H1 (cell line): ENCODE results near the gene R3HDM2. TPM values are rescaled to one million over a fixed set of nuclear protein-coding genes. Genes with fewer than 3 reads are reported as not detected.
A peak's percentile ranks its signal among the peaks of the same experiment; 100 is the strongest.

Experiments used
- CTCF ChIA-PET: fragments of 300-600 bp; sonication (Branson Sonifier 250); formaldehyde crosslinking; loops from one replicate; lab custom pipeline; 2021; ENCODE audit not compliant: partially characterized antibody; lab: Charles Lee
- POLR2A ChIA-PET: fragments of 300-600 bp; sonication (Branson Sonifier 250); formaldehyde crosslinking; loops from one replicate; lab custom pipeline; 2021; ENCODE audit warnings: inconsistent platforms; ENCODE audit not compliant: partially characterized antibody; lab: Charles Lee
- DNase-seq, 2 experiments: peaks; one replicate each; pipeline versions ENCODE4 v3.0.0 to v3.0.0-alpha.2; 2010 to 2022; ENCODE audit warnings: low spot score in 2 of 2, low read depth in 1 of 2, mixed read lengths in 1 of 2
- FAIRE-seq: peaks from 2 replicates; lab custom pipeline; 2011; peaks lifted over from hg19 to GRCh38; lab: Jason Lieb, UNC
- H2AFZ ChIP-seq: 2 replicates; pipeline ENCODE4 v1.8.1; 2012; ENCODE audit warnings: low read length, inconsistent platforms
- H2AK5ac ChIP-seq: 2 replicates; pipeline ENCODE4 v1.6.1; 2013; ENCODE audit warnings: low read depth, low read length
- H2BK120ac ChIP-seq: replicated peaks from 2 replicates; pipeline ENCODE3; 2013; ENCODE audit warnings: low read depth, low read length, inconsistent platforms
- H2BK12ac ChIP-seq: 2 replicates; pipeline ENCODE4 v1.6.1; 2013; ENCODE audit warnings: low read depth, low read length
- H2BK15ac ChIP-seq: 2 replicates; pipeline ENCODE4 v1.6.1; 2013; ENCODE audit warnings: low read length
- H2BK20ac ChIP-seq: 2 replicates; pipeline ENCODE4 v1.6.1; 2013; ENCODE audit warnings: low read length
- H2BK5ac ChIP-seq: 2 replicates; pipeline ENCODE4 v1.6.1; 2013; ENCODE audit warnings: low read depth, low read length
- H3K14ac ChIP-seq: 2 replicates; pipeline ENCODE4 v1.6.1; 2013; ENCODE audit warnings: inconsistent platforms; ENCODE audit not compliant: insufficient read length
- H3K18ac ChIP-seq: 2 replicates; pipeline ENCODE4 v1.6.1; 2013; ENCODE audit warnings: low read length; ENCODE audit errors: extremely low read depth
- H3K23ac ChIP-seq: 2 replicates; pipeline ENCODE4 v1.6.1; 2013; ENCODE audit warnings: inconsistent platforms; ENCODE audit not compliant: insufficient read length
- H3K23me2 ChIP-seq: 2 replicates; pipeline ENCODE4 v1.6.1; 2013; ENCODE audit warnings: low read depth, low read length
- H3K27ac ChIP-seq: 2 replicates; pipeline ENCODE4 v1.6.1; 2011; ENCODE audit warnings: low read depth, low read length, inconsistent platforms
- H3K27me3 ChIP-seq, 4 experiments: replicated peaks in 1 of 4; 1 replicate in 1 of 4; 2 replicates in 3 of 4; pipeline versions ENCODE4 v1.6.1 to v1.8.1; 2011 to 2013; ENCODE audit warnings: low read length in 3 of 4, mild to moderate bottlenecking in 3 of 4, inconsistent platforms in 2 of 4, mixed read lengths in 2 of 4, moderate library complexity in 1 of 4; ENCODE audit not compliant: control insufficient read depth in 3 of 4, insufficient read depth in 3 of 4; ENCODE audit errors: extremely low read depth in 1 of 4
- H3K36me3 ChIP-seq, 4 experiments: 2 replicates each; pipeline versions ENCODE4 v1.6.1 to v1.8.1; 2011 to 2013; ENCODE audit warnings: mild to moderate bottlenecking in 4 of 4, low read length in 3 of 4, moderate library complexity in 2 of 4, control low read depth in 1 of 4, inconsistent platforms in 1 of 4; ENCODE audit not compliant: insufficient read depth in 4 of 4, control insufficient read depth in 2 of 4
- H3K4ac ChIP-seq: replicated peaks from 2 replicates; pipeline ENCODE3; 2013; ENCODE audit warnings: low read length, low read depth, mixed read lengths, inconsistent platforms; ENCODE audit not compliant: insufficient read length
- H3K4me1 ChIP-seq, 4 experiments: replicated peaks in 1 of 4; 1 replicate in 1 of 4; 2 replicates in 3 of 4; pipeline versions ENCODE4 v1.6.1 to v1.8.1; 2011 to 2013; ENCODE audit warnings: low read length in 3 of 4, inconsistent platforms in 2 of 4, mixed read lengths in 1 of 4; ENCODE audit not compliant: insufficient read depth in 4 of 4, control insufficient read depth in 3 of 4
- H3K4me2 ChIP-seq, 2 experiments: 2 replicates each; pipeline versions ENCODE4 v1.6.1 to v1.8.1; 2011 to 2013; ENCODE audit warnings: low read depth in 2 of 2, low read length in 2 of 2, control low read depth in 1 of 2, inconsistent platforms in 1 of 2, mild to moderate bottlenecking in 1 of 2; ENCODE audit not compliant: insufficient read depth in 1 of 2
- H3K4me3 ChIP-seq, 4 experiments: fragments of 200-600, 300-600 bp in 1 of 4; sonication (generic), shearing (Covaris generic), sonication (Bioruptor Twin) in 1 of 4; 2 replicates each; pipeline versions ENCODE4 v1.5.1 to v1.8.1; 2011 to 2016; ENCODE audit warnings: low read length in 4 of 4, low read depth in 3 of 4, control low read depth in 2 of 4, inconsistent platforms in 2 of 4, mild to moderate bottlenecking in 2 of 4, mixed read lengths in 1 of 4, moderate library complexity in 1 of 4; ENCODE audit not compliant: insufficient read depth in 2 of 4; ENCODE audit errors: extremely low read depth in 1 of 4
- H3K56ac ChIP-seq: replicated peaks from 2 replicates; pipeline ENCODE3; 2013; ENCODE audit warnings: low read depth, mild to moderate bottlenecking, mixed read lengths, low read length, inconsistent platforms; ENCODE audit not compliant: insufficient read length
- H3K79me1 ChIP-seq: 2 replicates; pipeline ENCODE4 v1.6.1; 2013; ENCODE audit warnings: low read depth, low read length, control low read depth
- H3K79me2 ChIP-seq, 2 experiments: 2 replicates each; pipeline versions ENCODE4 v1.6.1 to v1.8.1; 2012 to 2013; ENCODE audit warnings: low read length in 2 of 2, mild to moderate bottlenecking in 2 of 2, inconsistent platforms in 1 of 2; ENCODE audit not compliant: insufficient read depth in 2 of 2, control insufficient read depth in 1 of 2
- H3K9ac ChIP-seq, 4 experiments: replicated peaks in 1 of 4; 1 replicate in 1 of 4; 2 replicates in 3 of 4; pipeline versions ENCODE4 v1.6.1 to v1.8.1; 2011 to 2013; ENCODE audit warnings: low read depth in 3 of 4, low read length in 3 of 4, control low read depth in 2 of 4, mild to moderate bottlenecking in 2 of 4, moderate library complexity in 2 of 4, inconsistent platforms in 1 of 4; ENCODE audit errors: extremely low read depth in 1 of 4
- H3K9me3 ChIP-seq, 2 experiments: 2 replicates each; pipeline versions ENCODE4 v1.6.1 to v1.8.1; 2012 to 2013; ENCODE audit warnings: mild to moderate bottlenecking in 2 of 2, moderate library complexity in 2 of 2, control low read depth in 1 of 2, inconsistent platforms in 1 of 2, low read depth in 1 of 2, low read length in 1 of 2, mixed read lengths in 1 of 2; ENCODE audit not compliant: insufficient read depth in 2 of 2
- H4K20me1 ChIP-seq, 2 experiments: replicated peaks in 1 of 2; 2 replicates each; pipeline versions ENCODE3 to v1.8.1; 2011 to 2013; ENCODE audit warnings: inconsistent platforms in 2 of 2, low read length in 2 of 2, mild to moderate bottlenecking in 1 of 2; ENCODE audit not compliant: insufficient read depth in 2 of 2, control insufficient read depth in 1 of 2
- H4K5ac ChIP-seq: 2 replicates; pipeline ENCODE4 v1.6.1; 2013; ENCODE audit warnings: low read length, low read depth, mixed read lengths, inconsistent platforms; ENCODE audit not compliant: insufficient read length
- H4K8ac ChIP-seq: 2 replicates; pipeline ENCODE4 v1.8.0; 2013; ENCODE audit warnings: mild to moderate bottlenecking, moderate library complexity, low read length, inconsistent platforms; ENCODE audit not compliant: insufficient read depth; ENCODE audit errors: extremely low read depth
- H4K91ac ChIP-seq: replicated peaks from 2 replicates; pipeline ENCODE3; 2013; ENCODE audit warnings: low read length, mixed read lengths, inconsistent platforms; ENCODE audit not compliant: insufficient read length
- CHD2 ChIP-seq: IDR thresholded peaks from 2 replicates; pipeline ENCODE4 v1.6.1; 2012; ENCODE audit warnings: low read length, improper control_type of control experiment
- CREB1 ChIP-seq: IDR thresholded peaks from 2 replicates; pipeline ENCODE4 v1.6.1; 2012; ENCODE audit warnings: inconsistent platforms
- CTCF ChIP-seq, 3 experiments: IDR thresholded peaks; 1 replicate in 2 of 3; 2 replicates in 1 of 3; pipeline versions ENCODE4 v1.5.1 to v1.6.1; 2011; ENCODE audit warnings: low read length in 3 of 3, mild to moderate bottlenecking in 3 of 3, inconsistent platforms in 2 of 3, low read depth in 1 of 3, moderate library complexity in 1 of 3; ENCODE audit not compliant: insufficient read depth in 1 of 3; ENCODE audit errors: control extremely low read depth in 1 of 3
- KDM1A ChIP-seq: fragments of 200-600, 300-600 bp; sonication (generic); IDR thresholded peaks from 2 replicates; pipeline ENCODE4 v1.7.1; 2016; ENCODE audit warnings: mild to moderate bottlenecking, low read length, borderline replicate concordance
- MAX ChIP-seq: IDR thresholded peaks from 2 replicates; pipeline ENCODE4 v1.6.1; 2012; ENCODE audit warnings: inconsistent platforms
- SIN3A ChIP-seq, 2 experiments: IDR thresholded peaks in 1 of 2; conservative IDR thresholded peaks in 1 of 2; 2 replicates each; pipeline ENCODE4 v1.6.1; 2011 to 2012; ENCODE audit warnings: low read length in 2 of 2, improper control_type of control experiment in 1 of 2, low read depth in 1 of 2, mild to moderate bottlenecking in 1 of 2
- SP1 ChIP-seq: IDR thresholded peaks from 2 replicates; pipeline ENCODE4 v1.6.1; 2011; ENCODE audit warnings: low read depth, low read length
- TEAD4 ChIP-seq: IDR thresholded peaks from 2 replicates; pipeline ENCODE4 v1.6.1; 2012; ENCODE audit warnings: low read depth, low read length, inconsistent platforms, mixed read lengths
- WGBS, 2 experiments: shearing (Covaris generic) in 1 of 2; methylation state at CpG; one replicate each; pipeline versions ENCODE4 v1.1.6 to v1.1.7; 2013 to 2015; ENCODE audit warnings: low lambda C conversion rate in 2 of 2, mixed read lengths in 2 of 2, inconsistent platforms in 1 of 2, low coverage in 1 of 2, missing lambda C conversion rate in 1 of 2; ENCODE audit not compliant: insufficient replicate concordance in 2 of 2, insufficient coverage in 1 of 2, insufficient read length in 1 of 2; ENCODE audit errors: extremely low coverage in 1 of 2, missing lambda C conversion rate in 1 of 2; 5-methylcytosine and 5-hydroxymethylcytosine counted together
- polyA plus RNA-seq, 7 experiments: library from polyadenylated mRNA; depleted of rRNA in 3 of 7; stranded (reverse) in 5 of 7; unstranded in 2 of 7; fragments of >200 nt in 5 of 7; fragments of 200-250 nt in 2 of 7; gene quantifications; 1 replicate in 5 of 7; 2 replicates in 1 of 7; 4 replicates in 1 of 7; pipeline versions ENCODE4 v1.2.1 to v1.2.3, GENCODE V29; 2011 to 2013; ENCODE audit warnings: missing spikeins in 2 of 7, mixed read lengths in 2 of 7
- total RNA-seq: library from RNA; stranded (reverse); fragmentation: NEBNext Ultra II Directional; extraction: Animal tissue kit (Norgen Biotek cat#: 25700); gene quantifications from 2 replicates; pipeline ENCODE4 v1.2.1, GENCODE V29; 2021

Gene R3HDM2
- total and polyA plus RNA-seq, 2 of the 8 experiments (the other 6 are each of a cell fraction or from before 2014, with no cell fraction given) = 25.6 to 27.0 TPM

GRCh38 chr12:57242691-57243454, 188.0 kb downstream of the R3HDM2 start:
- 1% methylated on average over 34 of the region's 45 CpGs; no CpG with 5 or more reads in 1 of the 2 experiments for WGBS, 2 experiments
- H3K79me2 ChIP-seq = no peaks in the 10 kb centered on the region
- no peak overlapping the region for H4K5ac ChIP-seq
- no peak overlapping the region for H2BK15ac ChIP-seq
- no peak overlapping the region for H3K23ac ChIP-seq
- no peak overlapping the region for H2BK120ac ChIP-seq
- 0 out of 2 replicates have a peak overlapping the region, but pooled peaks have one; percentile 27 for H2BK12ac ChIP-seq
- DNase-seq (peak; percentile 89 to 100), FAIRE-seq (no peak)
- CTCF ChIA-PET = interaction anchor here (0.5 to 27.9 kb wide), 29 partner anchors 8 to 606 kb away, joined by 3 to 726 read pairs (median 4); partner anchors contain the start of genes GLI1, INHBE, NXPH4 and SHMT2
- peak overlapping the region; percentile 89 to 91 for H3K4me2 ChIP-seq
- H3K36me3 ChIP-seq = no peaks in the 10 kb centered on the region
- H3K4ac ChIP-seq = no peak overlapping the region
- H3K4me3 ChIP-seq = peak overlapping the region; percentile 36 to 67 (median 56)
- no peak overlapping the region; the same call in 1 of the 2 replicates for H2BK5ac ChIP-seq
- H4K20me1 ChIP-seq = peaks cover 2 to 8% of the 10 kb centered on the region in 2 experiments
- H3K9me3 ChIP-seq = no peaks in the 10 kb centered on the region
- no peak overlapping the region; the same call in 1 of the 2 replicates for H4K8ac ChIP-seq
- H3K79me1 ChIP-seq = no peaks in the 10 kb centered on the region
- POLR2A ChIA-PET = interaction anchor here (0.7 to 23.7 kb wide), 13 partner anchors 13 to 277 kb away, joined by 3 to 852 read pairs (median 5); partner anchors contain the start of genes LRP1, NXPH4 and SHMT2
- no peak overlapping the region for H4K91ac ChIP-seq
- 0 out of 2 replicates have a peak overlapping the region, but pooled peaks have one; percentile 48 for H2BK20ac ChIP-seq
- H3K27me3 ChIP-seq = peaks cover 40 to 59% (median 53%) of the 10 kb centered on the region in 4 experiments
- no peak overlapping the region for H3K18ac ChIP-seq
- peaks cover 5 to 42% (median 28%) of the 10 kb centered on the region in 4 experiments for H3K4me1 ChIP-seq
- H3K9ac ChIP-seq = peak overlapping the region in 2 of 4 experiments; percentile 42 to 48; a peak in 2 of 7 replicates
- no peak overlapping the region for H3K27ac ChIP-seq
- H2AK5ac ChIP-seq = no peak overlapping the region
- no peak overlapping the region for H3K14ac ChIP-seq
- H3K56ac ChIP-seq = no peak overlapping the region
- no peak overlapping the region for H2AFZ ChIP-seq
- H3K23me2 ChIP-seq = peaks cover 25% of the 10 kb centered on the region
- TF ChIP-seq SP1 (0 out of 2 replicates have a peak, but pooled peaks have one; percentile 23), SIN3A (conservative IDR thresholded peaks at IDR 0.05 in 1 of 2, IDR thresholded peaks at IDR 0.05 in 1 of 2; ENCODE audit: low read depth in 1 of 2, low read length in 2 of 2) (peak; percentile 33 to 80; a peak in 2 of 4 replicates), MAX (peak; percentile 50), CTCF (IDR thresholded peaks at IDR 0.05; ENCODE audit: control extremely low read depth in 1 of 3, insufficient read depth in 1 of 3, low read depth in 1 of 3, low read length in 3 of 3) (peak in 2 of 3 experiments; percentile 78 to 90; a peak in 3 of 4 replicates), KDM1A (peak; percentile 74; the same call in 1 of the 2 replicates), TEAD4 (peak; percentile 75), CREB1 (0 out of 2 replicates have a peak, but pooled peaks have one; percentile 24), CHD2 (peak; percentile 43; the same call in 1 of the 2 replicates)
